B cell (primary cell): ENCODE data around the gene SMTNL2. TPM values are rescaled to one million over a fixed set of nuclear protein-coding genes. Genes with fewer than 3 reads are reported as not detected.
"Not testable (repeated sequence)": the region's sequence is repeated elsewhere in the genome, so short reads cannot be mapped to it uniquely, and the experiment has no call there.

Experiments
- ATAC-seq: fragments of 200-7000 bp; cut with Tn5 transposase; one replicate; pipeline ENCODE4 v1.10.0; 2021; ENCODE audit warnings: low read depth, mild to moderate bottlenecking, moderate number of reproducible peaks, moderate library complexity
- CTCF ChIA-PET: fragments of 350-600 bp; sonication (Branson Sonifier 250); formaldehyde crosslinking; loops from one replicate; lab custom pipeline; 2021; ENCODE audit warnings: antibody characterized with exemption, inconsistent platforms; lab: Charles Lee
- POLR2A ChIA-PET: fragments of 350-600 bp; sonication (Branson Sonifier 250); formaldehyde crosslinking; loops from one replicate; lab custom pipeline; 2021; ENCODE audit warnings: antibody characterized with exemption; lab: Charles Lee
- DNase-seq: peaks from one replicate; pipeline ENCODE4 v3.0.0; 2013
- H2AFZ ChIP-seq: 2 replicates; pipeline ENCODE4 v1.6.1; 2012; ENCODE audit warnings: mild to moderate bottlenecking, low read depth, low read length; ENCODE audit not compliant: insufficient read depth, poor library complexity, severe bottlenecking
- H3K27ac ChIP-seq, 2 donors: 1 replicate in 1 of 2; 2 replicates in 1 of 2; pipeline ENCODE4 v1.5.1; 2012 to 2013; ENCODE audit warnings: low read length in 2 of 2, mild to moderate bottlenecking in 2 of 2, moderate library complexity in 1 of 2
- H3K27me3 ChIP-seq, 4 experiments: fragments of 200-600 bp in 1 of 4; sonication (generic) in 1 of 4; replicated peaks in 1 of 4; 1 replicate in 2 of 4; 2 replicates in 2 of 4; pipeline versions ENCODE4 v1.6.1 to v1.7.0; 2013 to 2016; ENCODE audit warnings: low read length in 3 of 4, mild to moderate bottlenecking in 2 of 4, mixed read lengths in 1 of 4, moderate library complexity in 1 of 4; ENCODE audit not compliant: insufficient read depth in 4 of 4, control insufficient read depth in 3 of 4; ENCODE audit errors: control extremely low read depth in 1 of 4
- H3K36me3 ChIP-seq, 2 experiments: replicated peaks in 1 of 2; 1 replicate in 1 of 2; 2 replicates in 1 of 2; pipeline versions ENCODE4 v1.6.1 to v1.7.1; 2013; ENCODE audit warnings: low read length in 1 of 2; ENCODE audit not compliant: insufficient read depth in 2 of 2, control insufficient read depth in 1 of 2; ENCODE audit errors: control extremely low read depth in 1 of 2, extremely low read depth in 1 of 2
- H3K4me1 ChIP-seq, 2 donors: fragments of 200-600 bp in 1 of 2; sonication (generic) in 1 of 2; 1 replicate in 1 of 2; 2 replicates in 1 of 2; pipeline versions ENCODE4 v1.5.1 to v1.6.1; 2013 to 2017; ENCODE audit warnings: low read length in 2 of 2; ENCODE audit not compliant: control insufficient read depth in 2 of 2, insufficient read depth in 2 of 2
- H3K4me2 ChIP-seq: replicated peaks from 2 replicates; pipeline ENCODE3; 2012; ENCODE audit warnings: mild to moderate bottlenecking, low read depth, low read length; ENCODE audit not compliant: poor library complexity, severe bottlenecking
- H3K4me3 ChIP-seq, 5 experiments: fragments of 200-600 bp in 1 of 5; sonication (generic) in 1 of 5; 1 replicate in 3 of 5; 2 replicates in 2 of 5; pipeline versions ENCODE4 v1.5.1 to v1.7.0; 2011 to 2016; ENCODE audit warnings: low read length in 4 of 5, mild to moderate bottlenecking in 4 of 5, low read depth in 2 of 5, control low read depth in 1 of 5, moderate library complexity in 1 of 5; ENCODE audit not compliant: insufficient read depth in 1 of 5; ENCODE audit errors: control extremely low read depth in 1 of 5, extremely low read depth in 1 of 5
- H3K79me2 ChIP-seq: fragments of 200-600 bp; sonication (generic); one replicate; pipeline ENCODE4 v1.6.0; 2016; ENCODE audit warnings: low read length; ENCODE audit not compliant: control insufficient read depth, insufficient read depth
- H3K9ac ChIP-seq: fragments of 200-600 bp; sonication (generic); 2 replicates; pipeline ENCODE4 v1.6.1; 2017; ENCODE audit warnings: mild to moderate bottlenecking, low read length, moderate library complexity
- H3K9me3 ChIP-seq, 3 donors: one replicate each; pipeline versions ENCODE4 v1.6.1 to v1.7.1; 2013; ENCODE audit warnings: low read length in 2 of 3; ENCODE audit not compliant: control insufficient read depth in 2 of 3, insufficient read depth in 1 of 3; ENCODE audit errors: control extremely low read depth in 1 of 3
- H4K20me1 ChIP-seq: 2 replicates; pipeline ENCODE4 v1.6.0; 2012; ENCODE audit warnings: mild to moderate bottlenecking, low read length; ENCODE audit not compliant: insufficient read depth, control insufficient read depth, poor library complexity, severe bottlenecking
- H3K27ac Mint-ChIP-seq: one replicate; pipeline ENCODE4 v1.8.0; 2021; ENCODE audit warnings: mixed read lengths
- H3K27me3 Mint-ChIP-seq: one replicate; pipeline ENCODE4 v1.8.0; 2021; ENCODE audit warnings: mixed read lengths
- H3K4me1 Mint-ChIP-seq: one replicate; pipeline ENCODE4 v1.8.0; 2021; ENCODE audit warnings: mixed read lengths
- H3K4me3 Mint-ChIP-seq: one replicate; pipeline ENCODE4 v1.8.0; 2021; ENCODE audit warnings: mixed read lengths
- H3K9me3 Mint-ChIP-seq: one replicate; pipeline ENCODE4 v1.8.0; 2022; ENCODE audit warnings: mixed read lengths; ENCODE audit not compliant: insufficient read depth
- CTCF ChIP-seq: fragments of 200-600 bp; IDR thresholded peaks from one replicate; pipeline ENCODE4 v1.8.0; 2022; ENCODE audit warnings: antibody characterized with exemption, mild to moderate bottlenecking
- WGBS: methylation state at CpG from one replicate; pipeline ENCODE4 v1.1.5; 2013; ENCODE audit warnings: missing lambda C conversion rate; ENCODE audit not compliant: insufficient coverage; 5-methylcytosine and 5-hydroxymethylcytosine counted together
- intact Hi-C: fragments of 100-400 bp; cut with micrococcal nuclease; formaldehyde crosslinking; loops from one replicate; pipeline ENCODE4 v1.10.0; 2022
- polyA plus RNA-seq: library from polyadenylated mRNA; depleted of rRNA; stranded (reverse); fragments of >200 nt; gene quantifications from 2 replicates; pipeline ENCODE4 v1.2.3, GENCODE V29; 2012
- total RNA-seq, 2 donors: library from RNA; stranded (reverse); fragments of 120-200 nt in 1 of 2; gene quantifications; 1 replicate in 1 of 2; 2 replicates in 1 of 2; pipeline versions ENCODE4 v1.2.3 to v1.2.4, GENCODE V29; 2013 to 2022

The SMTNL2 gene
- total and polyA plus RNA-seq, 2 donors (not counting 1 experiment from before 2014, with no cell fraction given): not detected

GRCh38 chr17:4588898-4589625 is 4.7 kb downstream of the SMTNL2 start:
- no peak for ATAC-seq
- Histone ChIP-seq H3K27me3 (peaks cover 0 to 15% (median 6%) of the 10 kb centered on the region in 4 experiments), H2AFZ (no peak overlapping the region), H3K4me3 (no peak overlapping the region), H3K9ac (no peak overlapping the region), H4K20me1 (no peaks in the 10 kb centered on the region), H3K79me2 (no peaks in the 10 kb centered on the region), H3K4me2 (no peak overlapping the region), H3K36me3 (no peaks in the 10 kb centered on the region), H3K9me3 (peaks cover 0 to 1% (median 0%) of the 10 kb centered on the region in 3 donors), H3K4me1 (peaks cover under 1 to 2% of the 10 kb centered on the region in 2 donors), H3K27ac (no peak overlapping the region)
- no peak for DNase-seq
- WGBS: 86% methylated on average over 16 of the region's 22 CpGs
- intact Hi-C loops: no loop called here
- ChIA-PET POLR2A (no interaction called here), CTCF (interaction anchor here (2.2 kb wide), 1 partner anchor 22 kb away, joined by 5 read pairs; no protein-coding TSS in a partner anchor)
- no peak for TF ChIP-seq CTCF
- no peaks in the 10 kb centered on the region for H3K9me3 Mint-ChIP-seq
- peaks cover 27% of the 10 kb centered on the region for H3K27me3 Mint-ChIP-seq
- no peak overlapping the region for H3K4me3 Mint-ChIP-seq
- H3K4me1 Mint-ChIP-seq: peaks cover 3% of the 10 kb centered on the region
- no peak overlapping the region for H3K27ac Mint-ChIP-seq

GRCh38 chr17:4590042-4590441 is 5.7 kb downstream of the SMTNL2 start:
- H4K20me1 ChIP-seq, H3K4me1 ChIP-seq, H3K4me3 ChIP-seq, H3K27ac ChIP-seq, ATAC-seq, H3K4me3 Mint-ChIP-seq, H3K4me1 Mint-ChIP-seq, POLR2A ChIA-PET, DNase-seq, H3K36me3 ChIP-seq, H3K9me3 Mint-ChIP-seq, H2AFZ ChIP-seq, H3K27ac Mint-ChIP-seq, H3K79me2 ChIP-seq, H3K9ac ChIP-seq, H3K9me3 ChIP-seq, H3K4me2 ChIP-seq, intact Hi-C loops: not testable (repeated sequence)
- CTCF ChIA-PET: interaction anchor here (2.2 kb wide), 1 partner anchor 23 kb away, joined by 5 read pairs; no protein-coding TSS in a partner anchor
- peaks cover 0 to 14% (median 4%) of the 10 kb centered on the region in 4 experiments for H3K27me3 ChIP-seq
- peaks cover 27% of the 10 kb centered on the region for H3K27me3 Mint-ChIP-seq
- 84% methylated on average over 9 of the region's 11 CpGs for WGBS
